Sigmoid colon (tissue), 4 donors: Measurements from ENCODE around the gene SPOCK1.

Experiments used
- CTCF ChIP-seq, 4 experiments: fragments of 450-650 bp in 3 of 4; fragments of 200-600 bp in 1 of 4; IDR thresholded peaks; one replicate each; pipeline ENCODE4 v1.5.1; 2016 to 2019; ENCODE audit warnings: antibody characterized with exemption in 4 of 4, mild to moderate bottlenecking in 3 of 4, moderate library complexity in 2 of 4
- POLR2AphosphoS5 ChIP-seq, 4 donors: sonication (generic); formaldehyde crosslinking; IDR thresholded peaks; one replicate each; pipeline ENCODE4 v1.6.1; 2017; ENCODE audit warnings: antibody characterized with exemption in 4 of 4

- TF ChIP-seq POLR2AphosphoS5 (IDR thresholded peaks at IDR 0.05) (no peak), CTCF (IDR thresholded peaks at IDR 0.05) (no peak)
Observed at GRCh38 chr5:137496919-137497318, 2.2 kb downstream of the SPOCK1 start.
